ENCODE measurements around the gene TNFSF13B.

Gene TNFSF13B

GRCh38 chr13:108352599-108352998 lies 83.1 kb downstream of the TNFSF13B start:
- DNase-seq, result no peak

DNA sequence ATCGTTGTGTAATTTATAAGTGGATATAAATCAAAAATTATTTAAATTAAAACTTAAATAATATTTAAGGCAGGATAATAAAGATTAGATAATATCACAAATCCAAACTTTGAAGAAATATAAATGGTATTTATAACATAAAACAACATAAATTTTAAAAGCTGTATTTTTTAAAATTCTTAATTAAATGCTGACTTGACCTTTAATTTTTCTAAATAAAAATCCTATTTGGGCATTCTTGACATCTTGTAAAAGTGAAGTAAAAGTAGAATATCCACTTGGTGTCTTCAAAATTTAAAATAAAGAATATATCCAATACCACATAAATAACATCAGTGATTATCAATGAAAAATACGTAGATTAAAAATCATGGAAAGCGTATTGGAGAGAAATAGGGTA lies 87.7 kb downstream of the TNFSF13B start:
- DNase-seq, result no peak

Measured in activated CD8-positive, alpha-beta memory T cell treated with anti-CD3 and anti-CD28 coated beads, Interleukin-2, amount 50 U/mL, for 48 hours (primary cell).